ENCODE measurements around the gene MFSD2B.
"Not testable (repeated sequence)": the region's sequence is repeated elsewhere in the genome, so short reads cannot be mapped to it uniquely, and the experiment has no call there.

The MFSD2B gene

DNA sequence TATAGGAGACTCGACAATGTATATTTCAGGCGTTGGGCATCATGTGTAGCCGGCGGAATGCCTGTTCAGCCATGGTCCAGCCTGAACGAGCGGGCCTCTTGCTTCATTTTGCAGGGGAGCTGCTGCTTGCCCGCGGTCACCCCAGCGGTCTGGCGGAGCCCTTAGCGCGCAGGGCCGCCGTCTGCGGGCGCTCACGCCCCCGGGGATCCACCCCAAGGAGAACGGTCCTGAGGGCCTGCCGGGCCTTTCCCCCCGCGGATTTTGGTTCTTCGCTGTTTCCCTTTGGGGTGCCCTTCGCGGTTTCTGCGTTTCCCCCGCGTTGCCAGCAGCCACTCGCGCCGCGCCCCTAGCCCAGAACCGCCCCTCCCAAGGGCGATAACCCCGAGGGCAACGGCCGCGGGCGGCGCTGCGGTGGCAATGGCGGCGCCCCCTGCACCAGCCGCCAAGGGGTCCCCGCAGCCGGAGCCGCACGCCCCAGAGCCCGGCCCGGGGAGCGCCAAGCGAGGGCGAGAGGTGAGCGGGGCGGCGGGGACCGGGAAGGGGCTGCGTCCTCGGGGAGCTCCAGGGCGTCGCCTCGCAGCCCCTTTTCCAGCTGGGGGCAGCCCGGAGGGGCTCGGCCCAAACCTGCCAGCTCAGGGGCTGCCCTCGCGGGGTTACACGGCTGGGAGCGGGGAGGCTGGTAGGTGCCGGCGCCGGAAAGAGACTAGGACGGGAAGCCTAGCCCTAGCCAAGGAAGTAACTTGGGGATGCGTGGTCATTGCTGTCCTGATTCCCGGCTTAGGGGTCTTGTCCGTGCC, at the start of gene MFSD2B:
TSS of gene MFSD2B (plus strand) at position 406 of the 797 bp plus-strand sequence. CDS start at position 418, 12 bp downstream.
- no peak for FAIRE-seq

- no peak for FAIRE-seq
These were observed 42.0 kb upstream of the MFSD2B start for GRCh38 chr2:23967846-23968245.

- FAIRE-seq: no peak
These were observed 33.0 kb upstream of the MFSD2B start for GRCh38 chr2:23976883-23977282.

- no peak for FAIRE-seq
These were observed 21.5 kb upstream of the MFSD2B start for GRCh38 chr2:23988371-23988770.

DNA sequence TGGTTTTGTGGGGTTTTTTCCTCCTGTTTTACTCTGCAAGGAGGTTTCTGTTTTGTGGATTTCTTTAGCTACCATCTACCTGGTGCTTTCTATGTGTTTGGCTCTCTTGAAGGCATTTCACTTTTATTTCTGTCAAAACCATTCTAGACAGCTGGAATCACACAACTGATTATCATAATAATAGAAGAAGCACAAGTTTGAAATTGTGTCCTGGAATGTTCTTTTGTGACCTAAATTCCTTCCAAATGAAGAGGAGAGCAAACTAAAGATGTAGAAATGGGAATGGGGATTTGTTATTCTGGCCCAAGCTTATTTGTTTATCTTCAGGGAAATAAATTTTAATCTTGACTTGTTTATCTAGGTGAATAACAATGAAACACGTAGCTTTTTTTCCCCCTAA, 17.0 kb upstream of the MFSD2B start:
- no peak for FAIRE-seq

- FAIRE-seq: no peak
These were observed 16.1 kb upstream of the MFSD2B start for GRCh38 chr2:23993736-23994269.

DNA sequence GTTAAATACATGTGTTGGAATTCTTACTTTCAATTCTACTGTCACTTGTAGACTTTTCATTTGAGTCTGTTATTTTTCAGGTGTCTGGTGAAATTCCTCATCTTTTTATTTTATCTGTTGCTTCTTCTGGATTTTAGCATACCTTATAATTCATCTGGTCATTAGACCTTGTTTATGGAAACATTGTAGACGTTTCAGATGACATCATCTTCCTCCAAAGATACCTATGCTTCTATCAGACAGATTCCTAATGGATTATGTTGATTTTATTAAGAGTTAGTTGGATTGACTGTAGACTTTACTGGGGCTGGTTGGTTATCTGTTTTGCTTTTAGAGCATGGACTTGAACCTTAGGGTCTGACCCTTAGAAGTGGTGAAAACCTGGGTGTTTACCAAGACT, 15.3 kb upstream of the MFSD2B start:
- FAIRE-seq: no peak

GRCh38 chr2:24007693-24008092, 2.2 kb upstream of the MFSD2B start:
- FAIRE-seq: no peak

DNA sequence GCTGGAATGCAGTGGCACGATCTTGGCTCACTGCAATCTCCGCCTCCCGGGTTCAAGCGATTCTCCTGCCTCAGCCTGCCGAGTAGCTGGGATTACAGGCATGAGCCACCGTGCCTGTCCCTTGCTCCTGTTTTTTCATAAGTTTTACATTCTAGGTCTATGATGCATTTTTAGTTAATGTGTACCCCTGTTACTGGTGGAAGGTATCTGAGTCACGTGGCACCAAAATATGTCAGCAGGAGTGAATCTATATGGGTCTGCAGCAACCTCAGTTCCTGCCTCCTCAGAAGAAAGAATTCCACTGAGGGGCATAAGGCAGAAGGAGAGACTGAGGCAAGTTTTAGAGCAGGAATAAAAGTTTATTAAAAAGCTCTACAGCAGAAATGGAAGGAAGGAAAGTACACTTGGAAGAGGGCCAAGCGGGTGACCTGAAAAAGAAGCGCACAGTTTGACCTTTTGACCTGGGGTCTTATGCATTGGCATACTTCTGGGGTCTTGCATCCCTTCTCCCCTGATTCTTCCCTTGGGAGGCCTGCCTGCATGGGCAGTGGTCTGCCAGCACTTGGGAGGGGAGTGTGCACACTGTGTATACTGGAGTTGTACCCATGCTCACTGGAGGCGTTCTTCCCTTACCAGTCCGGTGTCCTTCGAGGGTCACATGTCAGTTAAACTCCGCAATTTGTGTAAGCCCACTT, 1.1 kb upstream of the MFSD2B start:
- FAIRE-seq: no peak

- no peak for FAIRE-seq
These were observed 562 bp upstream of the MFSD2B start for GRCh38 chr2:24009367-24009679.

DNA sequence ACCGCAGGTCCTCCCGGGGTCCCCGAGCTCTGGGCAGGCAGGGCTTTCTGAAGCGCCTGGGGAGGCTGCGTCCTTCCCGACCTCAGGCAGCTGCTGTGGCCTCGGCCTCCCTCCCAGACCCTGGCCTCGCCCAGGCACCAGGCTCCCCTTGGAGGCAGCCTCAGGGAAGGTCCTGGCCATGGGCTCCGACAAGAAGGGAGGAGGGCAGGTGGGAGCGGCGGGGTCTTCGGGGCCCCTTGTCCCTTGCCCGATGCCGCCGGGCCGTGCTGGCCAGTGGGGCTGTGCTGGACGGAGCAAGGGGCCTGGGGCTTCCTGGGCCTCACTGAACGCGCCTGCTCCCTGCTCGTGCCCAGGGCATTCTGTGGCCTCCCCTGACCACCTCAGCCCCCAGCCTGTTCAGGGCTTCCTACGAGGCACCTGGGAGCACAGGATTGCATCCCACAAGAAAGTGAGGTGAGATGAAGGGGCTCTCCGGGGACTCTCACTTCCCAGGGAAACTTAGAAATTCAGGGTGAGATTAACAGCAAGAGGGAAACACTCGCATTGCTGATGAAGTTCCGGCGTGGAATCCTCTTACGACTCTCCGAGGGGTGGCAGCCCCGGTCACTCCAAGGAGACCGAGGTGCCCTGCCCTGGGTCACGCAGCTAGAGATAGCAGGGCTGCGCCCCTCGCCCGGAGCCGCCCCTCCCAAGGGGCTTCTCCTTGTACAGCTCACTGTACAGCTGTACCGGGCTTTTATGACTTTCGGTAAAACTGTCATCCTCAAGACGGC, 778 bp downstream of the MFSD2B start:
- FAIRE-seq: no peak

DNA sequence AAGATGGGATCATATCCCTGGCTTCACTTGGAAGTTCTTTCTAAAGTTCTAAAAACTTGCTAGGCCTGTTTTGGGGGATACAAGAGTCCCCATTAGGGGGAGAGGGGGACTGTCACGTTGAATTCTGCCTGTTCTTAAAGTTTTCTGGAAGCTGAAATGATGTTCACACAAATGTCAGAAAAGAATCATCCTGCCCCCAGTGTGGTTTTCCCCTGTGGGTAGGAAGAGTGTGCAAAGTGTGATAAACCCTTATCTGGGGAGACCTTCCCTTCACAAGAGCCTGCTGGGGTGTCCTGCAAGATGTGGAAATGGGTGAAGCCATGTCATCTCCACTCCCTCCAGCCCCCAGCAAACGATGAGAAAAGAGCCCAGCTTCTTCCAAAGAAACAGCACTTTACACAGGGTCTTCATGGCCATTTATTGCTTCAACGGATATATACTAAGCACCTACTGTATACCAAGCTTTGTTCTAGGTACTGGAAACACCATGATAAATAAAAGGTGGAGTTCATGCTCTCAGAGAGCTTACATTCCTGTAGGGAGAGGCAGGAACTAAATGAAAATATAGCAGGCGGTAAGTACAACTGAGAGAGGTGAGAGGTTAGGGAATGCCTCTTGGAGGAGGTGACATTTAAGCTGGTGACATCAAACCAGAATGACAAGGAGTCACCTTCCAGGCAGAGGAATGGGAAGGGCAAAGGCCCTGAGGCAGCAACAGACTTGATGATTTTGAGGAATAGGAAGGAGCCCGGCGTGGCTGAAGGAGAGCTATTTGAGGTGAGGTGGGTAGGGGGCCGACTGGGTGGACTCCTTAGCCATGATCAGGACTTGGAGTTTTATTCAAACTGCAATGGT, 1.6 kb downstream of the MFSD2B start:
- no peak for FAIRE-seq

DNA sequence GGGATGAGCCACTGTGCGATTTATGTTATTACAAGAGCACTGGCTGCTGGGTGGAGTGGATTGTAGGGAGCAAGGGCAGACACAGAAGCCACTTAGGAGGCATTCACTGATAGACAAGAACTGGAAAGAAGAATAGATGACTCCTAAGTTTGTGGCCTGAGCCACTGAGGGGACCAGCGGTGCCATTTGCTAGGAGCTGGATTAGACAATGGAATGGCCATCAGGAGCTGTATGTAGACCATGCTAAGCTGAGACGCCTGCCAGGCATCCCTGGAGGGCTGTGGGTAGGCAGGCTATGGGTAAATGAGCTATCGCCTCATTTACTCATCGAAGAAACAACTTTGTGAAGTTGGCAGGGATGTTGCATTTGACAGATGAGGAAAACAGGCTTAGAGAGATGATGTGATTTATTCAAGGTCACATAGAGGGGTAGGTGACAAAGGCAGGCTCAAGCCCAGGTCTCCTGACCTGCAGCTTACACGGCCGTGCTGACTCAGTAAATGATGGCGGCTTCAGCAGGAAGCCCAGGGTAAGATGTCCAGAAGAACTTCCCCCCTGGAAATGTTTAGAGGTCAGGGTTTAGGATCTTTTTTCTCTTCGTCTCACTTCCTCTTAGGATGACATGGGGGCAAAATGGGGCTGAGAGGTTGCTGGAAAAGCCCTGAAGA, 2.8 kb downstream of the MFSD2B start:
- FAIRE-seq: no peak

DNA sequence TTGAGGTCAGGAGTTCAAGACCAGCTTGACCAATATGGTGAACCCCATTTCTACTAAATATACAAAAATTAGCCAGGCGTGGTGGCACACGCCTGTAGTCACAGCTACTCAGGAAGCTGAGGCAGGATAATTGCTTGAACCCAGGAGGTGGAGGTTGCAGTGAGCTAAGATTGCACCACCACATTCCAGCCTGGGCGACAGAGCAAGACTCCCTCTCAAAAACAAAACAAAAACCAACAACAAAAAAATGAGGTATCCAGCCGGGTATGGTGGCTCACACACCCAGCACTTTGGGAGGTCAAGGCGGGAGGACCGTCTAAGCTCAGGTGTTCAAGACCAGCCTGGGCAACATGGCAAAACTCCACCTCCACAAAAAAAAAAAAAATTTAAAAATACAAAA, 5.0 kb downstream of the MFSD2B start:
- not testable (repeated sequence) for FAIRE-seq

GRCh38 chr2:24015562-24016375, 5.9 kb downstream of the MFSD2B start:
- FAIRE-seq: no peak

DNA sequence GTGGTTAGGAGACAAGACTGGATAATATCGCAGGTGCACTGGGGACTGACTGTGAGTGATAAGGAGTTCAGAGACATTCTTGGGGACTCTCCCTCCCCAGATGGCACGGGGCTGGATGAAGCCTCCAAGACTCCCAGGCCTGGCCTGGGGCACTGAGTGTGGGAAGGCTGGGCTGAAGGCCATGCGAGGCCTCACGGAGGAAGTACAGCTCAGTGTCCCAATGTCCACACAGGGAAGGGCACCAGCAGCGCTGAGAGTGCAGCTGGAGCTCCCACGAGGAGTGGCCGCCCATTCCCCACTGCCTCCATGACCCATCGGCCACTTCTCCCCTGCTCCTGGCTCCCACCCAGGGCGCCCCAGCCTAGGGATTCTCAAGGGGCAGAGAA, 6.5 kb downstream of the MFSD2B start:
- FAIRE-seq: no peak

DNA sequence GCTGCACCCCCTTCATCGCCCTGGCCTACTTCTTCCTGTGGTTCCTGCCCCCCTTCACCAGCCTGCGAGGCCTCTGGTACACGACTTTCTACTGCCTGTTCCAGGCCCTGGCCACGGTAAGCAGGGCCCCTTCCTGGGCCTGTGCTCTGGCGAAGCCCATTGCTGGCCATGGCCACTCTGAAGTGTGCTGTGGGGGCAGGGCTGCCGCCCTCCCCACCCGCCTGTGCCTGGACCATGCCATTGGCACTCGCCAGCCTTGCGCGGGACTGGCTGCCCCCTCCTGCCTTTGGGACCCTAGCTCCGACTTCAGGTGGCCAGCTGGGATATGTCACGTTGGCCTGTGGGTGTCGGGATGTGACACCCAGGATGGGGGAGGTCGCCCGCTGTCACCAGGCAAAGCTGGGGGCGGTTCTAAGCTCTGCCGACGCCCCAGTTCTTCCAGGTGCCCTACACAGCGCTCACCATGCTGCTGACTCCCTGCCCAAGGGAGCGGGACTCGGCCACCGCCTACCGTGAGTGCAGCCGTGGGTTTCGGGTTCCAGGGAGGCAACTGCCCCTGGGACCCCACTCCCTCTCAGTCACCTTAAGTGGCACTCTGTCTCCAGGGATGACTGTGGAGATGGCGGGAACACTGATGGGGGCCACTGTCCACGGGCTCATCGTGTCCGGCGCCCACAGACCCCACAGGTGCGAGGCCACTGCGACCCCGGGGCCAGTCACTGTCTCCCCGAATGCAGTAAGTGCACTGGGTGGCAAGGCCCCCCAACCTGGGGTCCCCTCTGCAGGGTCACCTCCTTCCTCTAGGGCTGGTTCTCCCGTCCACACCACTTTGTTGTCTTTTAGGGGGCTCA, 7.2 kb downstream of the MFSD2B start:
- FAIRE-seq: no peak

- FAIRE-seq: no peak
These were observed 7.8 kb downstream of the MFSD2B start for GRCh38 chr2:24017711-24018110.

DNA sequence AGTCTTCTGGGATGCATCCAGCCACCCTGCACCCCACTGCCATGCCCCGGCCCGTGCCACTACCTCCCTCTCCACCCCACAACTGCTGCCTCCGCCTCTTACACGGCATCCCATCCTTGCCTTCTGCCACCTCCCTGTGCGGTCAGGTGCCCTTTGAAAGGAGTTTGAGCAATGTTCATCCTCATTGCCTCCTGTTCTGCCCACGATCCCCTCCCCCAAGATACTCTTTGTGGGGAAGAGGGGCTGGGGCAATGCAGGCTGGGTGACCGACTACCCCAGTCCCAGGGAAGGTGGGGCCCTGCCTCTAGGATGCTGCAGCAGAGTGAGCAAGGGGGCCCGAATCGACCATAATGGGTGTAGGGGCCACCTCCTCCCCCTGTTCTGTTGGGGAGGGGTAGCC, 8.4 kb downstream of the MFSD2B start:
- no peak for FAIRE-seq

GRCh38 chr2:24019729-24020128, 9.8 kb downstream of the MFSD2B start:
- no peak for FAIRE-seq
